Fibroblast of villous mesenchyme (primary cell): ENCODE measurements around the gene ATP6V0D1. TPM values are rescaled to one million over a fixed set of nuclear protein-coding genes. Genes with fewer than 3 reads are reported as not detected.

Source experiments
- DNase-seq: peaks from one replicate; pipeline ENCODE4 v3.0.0-alpha.2; 2010; ENCODE audit warnings: low read depth
- H3K4me3 ChIP-seq: 2 replicates; pipeline ENCODE4 v1.5.1; 2011; ENCODE audit warnings: low read depth, mild to moderate bottlenecking, low read length
- CTCF ChIP-seq: IDR thresholded peaks from 2 replicates; pipeline ENCODE4 v1.5.1; 2012; ENCODE audit warnings: low read depth, mild to moderate bottlenecking, low read length; ENCODE audit not compliant: insufficient read depth
- total RNA-seq: library from RNA; depleted of rRNA; stranded (reverse); fragments of >200 nt; gene quantifications from 2 replicates; pipeline ENCODE4 v1.2.3, GENCODE V29; 2012

The ATP6V0D1 gene
- total RNA-seq, 1 donor = 122 TPM

- no peak for DNase-seq
- TF ChIP-seq CTCF = no peak
These were observed 32.4 kb downstream of the ATP6V0D1 start for GRCh38 chr16:67448580-67448979.

GRCh38 chr16:67447508-67448076, 33.4 kb downstream of the ATP6V0D1 start:
- no peak overlapping the region for H3K4me3 ChIP-seq
- peak; percentile 87 for DNase-seq
- TF ChIP-seq CTCF = peak; percentile 67

More at GRCh38 chr16:67448580-67448979, 32.4 kb downstream of the ATP6V0D1 start:
- H3K4me3 ChIP-seq = no peak overlapping the region

DNA sequence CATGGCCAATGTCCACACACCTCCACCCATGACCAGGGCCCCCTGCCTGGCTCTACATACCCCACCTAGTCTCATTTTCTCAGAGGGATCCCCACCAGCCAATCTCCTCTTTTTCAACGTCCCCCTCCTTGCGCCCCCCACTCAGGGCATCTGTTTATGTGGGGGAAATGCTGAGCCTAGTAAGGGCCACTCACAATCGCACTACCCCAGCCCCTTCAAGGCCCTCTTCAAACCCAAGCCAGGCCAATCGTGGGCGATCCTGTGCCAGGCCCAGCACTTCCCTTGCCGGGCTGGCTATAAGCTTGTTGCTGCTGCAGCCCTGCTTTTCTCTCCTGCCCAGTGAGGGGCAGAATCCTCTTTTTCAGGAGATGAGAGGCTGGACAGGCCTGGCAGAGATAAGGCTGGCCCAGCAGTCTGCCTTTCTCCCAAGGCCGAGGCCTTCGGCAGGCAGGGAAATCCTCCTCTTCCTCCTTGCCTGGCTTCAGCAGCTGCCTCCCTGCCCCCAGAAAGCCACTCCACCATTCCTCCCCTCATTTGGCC, 33.9 kb downstream of the ATP6V0D1 start:
- no peak for TF ChIP-seq CTCF
- no peak for DNase-seq
- H3K4me3 ChIP-seq = no peak overlapping the region

GRCh38 chr16:67445913-67446907, 34.7 kb downstream of the ATP6V0D1 start:
- H3K4me3 ChIP-seq = no peak overlapping the region
- DNase-seq = peak; percentile 79
- no peak for TF ChIP-seq CTCF

DNA sequence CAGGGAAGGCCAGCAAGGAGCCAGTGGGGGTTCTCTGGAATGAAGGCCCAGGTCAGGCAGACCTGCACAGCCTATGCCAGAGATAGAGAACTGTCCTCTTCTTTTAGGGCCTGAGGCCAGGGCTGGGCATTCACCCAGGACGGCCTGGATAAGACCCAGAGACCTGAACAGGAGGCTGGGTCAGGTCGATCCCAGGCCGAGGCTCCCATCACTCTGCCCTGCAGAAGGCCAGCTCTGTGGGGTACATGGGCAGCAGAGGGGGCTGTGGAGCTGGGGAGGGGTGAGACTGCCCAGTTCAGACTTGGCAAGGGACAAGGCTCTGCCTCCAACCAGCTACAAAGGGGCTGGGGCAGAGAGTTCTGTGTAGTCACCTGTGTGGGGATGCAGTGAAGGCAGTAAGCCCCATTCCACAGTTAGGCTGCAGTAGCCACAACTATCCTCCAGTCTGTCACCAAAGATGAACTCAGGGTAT, 35.5 kb downstream of the ATP6V0D1 start:
- TF ChIP-seq CTCF = peak; percentile 12
- H3K4me3 ChIP-seq = no peak overlapping the region
- DNase-seq = no peak

GRCh38 chr16:67445126-67445426, 35.9 kb downstream of the ATP6V0D1 start:
- no peak overlapping the region for H3K4me3 ChIP-seq
- TF ChIP-seq CTCF = no peak
- DNase-seq = no peak
